Stimulated activated CD4-positive, alpha-beta T cell treated with anti-CD3 and anti-CD28 coated beads, TNF-alpha, amount 100 ng/mL, for 1 hour (primary cell): ENCODE data around the gene HOXD4.

ENCODE experiments used
- DNase-seq, 3 donors: peaks; one replicate each; pipeline ENCODE4 v3.0.0-alpha.2; 2020; ENCODE audit warnings: low read depth in 3 of 3, low spot score in 1 of 3

The HOXD4 gene

GRCh38 chr2:176139661-176140512 lies 11.5 kb upstream of the HOXD4 start:
- DNase-seq, result no peak

DNA sequence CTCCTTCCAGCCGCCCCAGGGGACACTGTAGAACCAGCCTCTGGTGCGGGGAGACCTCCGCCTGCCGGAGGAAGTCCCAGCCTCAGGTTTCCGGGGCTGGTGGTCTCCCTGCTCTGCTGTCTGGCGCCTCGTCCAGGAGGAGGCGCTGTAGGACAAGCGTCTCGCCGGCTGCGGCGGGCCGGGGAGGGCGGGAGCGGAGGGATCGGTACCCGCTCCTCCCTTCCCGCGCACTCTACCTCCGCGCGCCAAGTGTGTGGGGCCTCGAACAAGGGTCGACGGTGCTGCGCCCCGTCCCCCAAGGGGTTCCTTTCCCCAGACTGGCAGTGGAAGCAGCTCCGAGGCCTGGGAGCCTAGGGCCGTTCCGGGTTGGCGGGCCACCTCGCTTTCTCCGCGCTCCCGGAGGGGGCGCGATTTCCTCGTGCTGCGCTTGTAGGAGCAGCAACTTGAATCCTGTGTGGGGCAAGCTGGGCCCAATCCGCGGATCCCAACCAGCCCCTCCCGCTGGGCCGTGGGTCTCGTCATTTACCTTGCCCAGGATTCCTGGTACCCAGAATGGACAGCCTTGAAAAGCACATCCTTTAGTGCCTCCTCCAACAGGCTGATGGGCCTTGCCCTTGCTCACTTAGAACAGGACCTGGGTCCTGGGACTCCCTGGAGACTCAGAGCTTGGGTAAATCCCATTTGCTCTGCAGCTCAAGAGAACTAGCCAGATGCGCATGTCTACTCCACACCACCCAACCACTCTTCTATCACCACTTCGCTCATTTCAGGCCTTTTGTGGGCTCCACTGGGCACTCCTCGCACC lies 10.6 kb upstream of the HOXD4 start:
- peak in 1 of 3 donors; percentile 46 for DNase-seq

DNA sequence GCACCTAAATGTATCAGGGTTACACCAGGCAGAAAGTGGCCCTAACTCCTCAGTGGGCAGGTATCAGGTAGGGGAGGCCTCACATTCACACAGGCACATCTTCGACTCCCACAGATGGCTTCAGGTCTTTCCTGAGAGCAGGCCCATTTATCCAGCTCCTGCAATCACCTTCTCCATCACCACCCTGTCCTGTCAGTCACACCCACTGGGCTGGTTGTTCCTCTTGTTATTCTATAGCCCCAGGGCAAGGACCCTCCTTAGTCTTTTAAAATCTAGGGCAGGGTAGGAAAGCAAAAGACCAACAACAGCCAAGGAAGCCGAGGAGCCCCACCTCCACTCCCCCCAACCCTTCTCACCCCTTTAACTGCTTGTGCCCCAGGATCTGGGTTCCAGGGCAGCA lies 9.1 kb upstream of the HOXD4 start:
- DNase-seq, result no peak

DNA sequence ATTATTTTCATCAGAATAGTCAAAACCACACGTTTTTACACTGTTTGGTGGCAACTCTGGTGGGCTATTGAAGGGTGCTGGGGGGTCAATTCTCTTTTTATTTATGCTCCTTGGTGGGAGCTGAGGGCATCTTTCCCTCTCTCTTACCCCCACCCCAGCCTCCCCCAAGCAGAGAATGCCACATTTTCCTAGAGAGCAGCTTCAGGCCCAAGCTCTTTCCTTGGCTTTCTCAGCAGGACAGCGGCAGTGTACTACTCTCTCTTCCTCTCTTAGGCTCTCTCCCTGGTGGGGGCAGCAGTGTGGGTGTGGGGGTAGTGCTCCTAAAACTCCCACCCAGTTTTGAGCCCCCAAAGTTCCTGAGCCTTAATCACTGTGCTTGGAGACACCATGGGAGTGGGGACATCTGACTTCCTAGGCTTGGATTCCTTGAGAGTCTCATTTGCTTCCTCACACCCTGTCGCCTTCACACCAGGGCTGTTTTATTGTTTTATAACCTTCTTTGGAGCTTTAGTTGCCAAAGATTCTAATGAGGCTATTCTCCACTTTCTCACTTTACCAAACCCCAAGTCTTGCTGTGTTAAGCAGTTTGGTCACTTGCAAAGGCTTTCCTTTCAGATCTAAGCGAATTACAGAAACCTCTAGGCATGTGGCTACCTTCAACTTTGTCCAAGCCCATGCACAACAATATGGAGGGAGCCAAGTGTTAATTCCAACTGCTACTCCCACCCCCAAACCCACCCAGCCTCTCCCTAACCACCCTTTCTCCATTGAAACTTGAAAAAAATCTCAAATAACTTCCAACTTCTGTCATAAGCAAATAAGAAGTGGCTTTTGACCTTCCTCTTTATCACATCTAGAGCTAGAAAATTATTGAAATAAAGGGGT lies 6.0 kb upstream of the HOXD4 start:
- DNase-seq, result no peak

DNA sequence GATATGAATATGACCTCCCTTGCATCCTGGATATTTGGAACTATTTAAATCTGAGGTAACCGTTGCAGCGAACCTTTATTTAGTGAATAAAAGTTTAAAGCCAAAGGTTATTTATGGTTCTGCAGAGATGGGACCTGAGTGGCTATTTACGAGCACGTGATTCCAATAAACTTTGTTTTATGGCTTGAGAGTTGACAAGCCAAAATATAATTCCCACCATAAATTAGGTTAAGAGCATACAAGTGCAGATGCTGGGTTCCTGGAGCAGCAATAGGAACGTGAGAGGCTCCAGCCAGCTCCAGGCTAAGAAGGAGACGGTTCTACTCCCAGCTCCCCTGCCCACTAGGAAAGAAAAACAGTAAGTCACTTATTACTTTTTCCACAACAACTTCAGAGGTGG lies 5.2 kb upstream of the HOXD4 start:
- no peak for DNase-seq

DNA sequence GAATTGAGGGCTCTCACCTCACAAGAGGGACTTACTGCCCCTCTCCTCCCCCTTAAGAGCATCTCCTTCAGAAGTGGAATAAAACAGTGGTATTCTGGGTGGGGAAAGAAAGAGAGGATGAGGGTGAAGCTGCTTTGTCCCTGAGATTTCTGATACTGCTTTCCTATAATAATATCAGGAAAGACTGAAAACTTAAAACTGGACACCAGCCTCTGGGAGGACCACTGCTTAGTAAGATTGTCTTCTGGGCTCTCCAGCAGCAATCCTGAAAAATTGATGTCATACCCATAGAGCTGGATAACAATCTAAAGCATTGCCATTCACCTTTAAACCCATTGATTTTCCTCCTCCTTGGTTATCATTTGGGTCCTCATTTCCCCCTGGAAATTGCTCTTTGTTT lies 4.7 kb upstream of the HOXD4 start:
- no peak for DNase-seq

GRCh38 chr2:176147210-176147799 lies 4.0 kb upstream of the HOXD4 start:
- no peak for DNase-seq

GRCh38 chr2:176147800-176148496 lies 3.4 kb upstream of the HOXD4 start:
- DNase-seq, result no peak

DNA sequence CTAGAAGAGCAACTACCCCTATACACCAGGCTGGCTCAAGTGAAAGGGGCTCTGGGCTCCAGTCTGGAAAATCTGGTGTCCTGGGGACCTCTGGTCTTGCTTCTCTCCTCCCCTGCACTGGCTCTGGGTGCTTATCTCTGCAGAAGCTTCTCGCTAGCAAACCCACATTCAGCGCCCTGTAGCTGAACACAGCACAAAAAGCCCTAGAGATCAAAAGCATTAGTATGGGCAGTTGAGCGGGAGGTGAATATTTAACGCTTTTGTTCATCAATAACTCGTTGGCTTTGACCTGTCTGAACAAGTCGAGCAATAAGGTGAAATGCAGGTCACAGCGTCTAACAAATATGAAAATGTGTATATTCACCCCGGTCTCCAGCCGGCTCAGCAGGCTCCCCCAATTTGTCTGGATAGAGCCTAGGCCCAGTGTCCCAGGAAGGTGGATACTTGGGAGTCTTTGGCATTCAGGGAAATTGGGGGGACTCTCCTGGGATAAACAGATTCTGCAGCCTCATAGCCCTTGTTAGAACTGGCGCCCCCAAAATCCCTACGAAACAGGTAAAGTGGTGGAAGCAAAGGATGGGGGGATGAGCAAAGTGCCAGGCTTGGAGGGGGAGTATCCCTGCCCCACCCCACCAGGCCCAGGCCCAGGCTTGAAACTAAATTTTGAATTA lies 2.5 kb upstream of the HOXD4 start:
- DNase-seq, result no peak

GRCh38 chr2:176149481-176149938 lies 1.8 kb upstream of the HOXD4 start:
- no peak for DNase-seq

DNA sequence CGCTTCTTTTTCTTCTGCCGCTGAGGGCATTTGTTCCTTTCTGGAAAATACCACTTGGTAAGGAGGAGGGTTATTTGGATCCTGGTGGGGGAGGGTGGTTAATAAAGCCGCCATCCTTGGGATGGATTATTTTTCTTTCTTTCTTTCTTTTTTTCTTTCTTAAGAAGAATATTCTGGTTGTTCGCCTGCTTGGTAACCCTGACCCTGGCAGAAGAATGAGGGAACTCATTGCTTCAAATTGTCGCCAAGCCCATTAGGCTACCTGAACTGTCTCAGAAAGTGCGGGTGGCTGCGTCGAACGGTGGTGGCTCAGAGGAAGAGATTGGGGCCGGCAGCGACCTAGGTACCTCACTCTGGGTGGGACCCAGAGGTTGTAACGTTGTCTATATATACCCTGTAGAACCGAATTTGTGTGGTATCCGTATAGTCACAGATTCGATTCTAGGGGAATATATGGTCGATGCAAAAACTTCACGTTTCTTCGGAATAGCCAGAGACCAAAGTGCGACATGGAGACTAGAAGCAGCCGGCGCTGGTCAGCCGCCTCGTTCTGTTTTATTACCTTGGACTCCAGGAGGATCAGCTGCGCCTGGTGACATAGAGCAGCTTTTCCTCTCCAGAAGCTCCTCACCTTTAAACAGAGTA lies 1.3 kb upstream of the HOXD4 start:
- no peak for DNase-seq

DNA sequence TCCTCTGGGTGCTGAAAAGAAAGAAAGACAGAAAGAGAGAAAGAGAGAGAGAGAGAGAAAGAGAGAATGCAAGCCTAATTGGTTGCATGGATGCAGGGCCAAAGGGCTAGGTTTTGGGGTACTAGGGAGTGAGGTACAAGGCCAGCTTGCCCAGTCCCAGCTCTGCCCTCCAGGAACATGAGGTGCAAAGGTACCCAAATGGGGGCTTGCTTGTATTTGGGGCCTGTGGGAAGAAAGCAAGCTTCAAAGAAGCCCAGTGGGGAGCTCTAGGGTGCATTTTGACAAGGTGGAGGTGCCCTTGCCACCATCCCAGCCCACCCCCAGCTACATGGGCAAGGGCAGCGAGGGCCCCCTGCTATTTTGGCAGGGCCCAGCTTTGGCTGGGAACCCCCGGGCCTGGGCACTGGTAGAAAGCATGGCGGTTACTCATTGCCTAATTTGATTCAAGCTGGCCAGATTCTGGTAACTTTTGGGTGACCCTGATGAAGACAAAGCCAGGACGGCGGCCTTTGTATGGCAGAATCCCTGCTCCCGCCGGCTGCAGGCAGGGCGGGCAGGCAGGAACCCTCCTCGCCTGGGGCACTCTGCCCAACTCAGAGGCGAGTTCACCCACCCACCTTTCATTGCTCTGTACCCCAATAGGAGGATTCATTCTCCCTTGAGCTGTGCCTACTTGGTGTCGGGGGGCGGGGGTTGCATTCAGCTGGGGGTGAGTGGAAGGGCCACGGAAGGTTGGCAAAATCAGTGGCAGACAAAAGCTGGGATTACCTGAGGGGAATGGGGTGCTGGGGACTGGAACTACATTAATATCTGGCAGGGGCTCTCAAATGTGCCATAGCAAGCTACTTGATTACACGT lies 537 bp upstream of the HOXD4 start:
- DNase-seq, result no peak

- DNase-seq, result no peak
Measured at GRCh38 chr2:176152350-176153181, 1.2 kb downstream of the HOXD4 start.

DNA sequence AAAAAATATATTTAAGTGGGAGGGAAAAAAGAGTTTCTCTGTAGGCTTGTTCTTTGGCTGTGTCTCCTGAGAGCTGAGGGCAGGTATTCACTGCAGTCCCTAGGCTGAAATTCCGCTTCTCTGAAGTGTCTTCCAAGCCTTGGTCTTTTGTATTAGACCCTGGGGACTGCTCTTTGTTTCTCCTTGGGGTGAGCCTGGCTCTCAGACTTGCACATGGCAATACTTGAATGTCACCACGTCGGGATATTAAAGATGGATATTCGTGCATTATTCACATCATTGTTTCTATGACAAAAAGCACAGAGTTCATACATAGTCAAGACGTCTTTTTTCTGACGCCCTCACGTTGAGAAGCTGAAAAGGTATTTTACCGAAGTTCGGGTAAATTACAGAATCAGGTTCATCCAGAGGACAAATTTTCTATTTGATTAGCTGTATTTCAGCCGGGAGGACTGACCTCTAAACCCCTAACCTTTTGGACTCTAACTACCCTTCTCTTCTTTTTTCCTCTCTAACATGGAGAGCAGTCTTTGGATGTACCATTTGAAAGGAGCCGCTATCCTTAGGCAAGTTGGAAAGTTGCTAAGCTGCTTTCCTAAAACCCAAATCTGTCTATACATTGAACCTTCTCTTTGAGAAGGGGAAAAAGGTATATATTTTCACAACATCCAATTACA lies 3.4 kb downstream of the HOXD4 start:
- DNase-seq, result no peak

- no peak for DNase-seq
Measured at GRCh38 chr2:176155356-176156044, 4.2 kb downstream of the HOXD4 start.

DNA sequence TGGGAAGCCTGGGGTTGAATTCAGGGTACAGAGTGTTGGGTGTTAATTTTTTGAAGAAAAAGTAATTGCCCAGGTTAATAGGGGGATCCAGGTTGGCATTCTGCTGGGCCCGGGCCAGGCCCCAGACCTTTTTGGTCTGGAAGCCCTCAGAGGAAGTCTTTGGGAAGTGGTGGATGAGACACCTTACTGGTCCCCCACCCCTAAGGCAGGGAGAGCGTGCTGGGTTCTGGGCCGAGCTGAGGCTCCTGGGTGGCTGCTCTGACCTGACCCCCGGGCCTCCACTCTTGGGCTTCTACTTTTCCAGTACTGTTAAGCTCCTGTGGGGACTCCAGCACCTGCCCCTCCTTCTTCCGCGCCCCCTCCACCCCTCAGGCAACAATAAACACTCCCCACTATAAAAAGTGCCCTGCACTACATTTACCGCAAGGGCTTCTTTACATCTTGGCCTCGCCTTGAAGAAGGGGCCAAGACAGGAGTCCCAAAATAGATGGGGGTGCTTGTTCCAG lies 5.0 kb downstream of the HOXD4 start:
- DNase-seq, result no peak
